Testis (tissue), 3 donors: ENCODE results near the gene C2orf49. TPM values are rescaled to one million over a fixed set of nuclear protein-coding genes. Genes with fewer than 3 reads are reported as not detected.
A peak's percentile ranks its signal among the peaks of the same experiment; 100 is the strongest.

Source experiments
- DNase-seq: peaks from one replicate; pipeline ENCODE4 v3.0.0-alpha.2; 2019
- H3K27ac ChIP-seq, 2 donors: fragments of 200-600 bp; sonication (generic); one replicate each; pipeline ENCODE4 v1.5.1; 2019
- H3K27me3 ChIP-seq: fragments of 200-600 bp; sonication (generic); one replicate; pipeline ENCODE4 v1.5.1; 2019
- H3K36me3 ChIP-seq: fragments of 200-600 bp; sonication (generic); one replicate; pipeline ENCODE4 v1.5.1; 2017; ENCODE audit warnings: low read depth; ENCODE audit errors: missing control alignments
- H3K4me1 ChIP-seq: fragments of 200-600 bp; sonication (generic); one replicate; pipeline ENCODE4 v1.5.1; 2019
- H3K4me3 ChIP-seq, 2 donors: fragments of 200-600 bp; sonication (generic); one replicate each; pipeline ENCODE4 v1.5.1; 2017 to 2019
- H3K9me3 ChIP-seq: fragments of 200-600 bp; sonication (generic); one replicate; pipeline ENCODE4 v1.5.1; 2017
- POLR2A ChIP-seq: fragments of 450-650 bp; IDR thresholded peaks from one replicate; pipeline ENCODE4 v1.6.1; 2017; ENCODE audit warnings: antibody characterized with exemption, mild to moderate bottlenecking, moderate library complexity
- WGBS, 2 donors: methylation state at CpG; one replicate each; pipeline ENCODE4 v1.1.5; 2018; 5-methylcytosine and 5-hydroxymethylcytosine counted together
- intact Hi-C: fragments of 100-400 bp; cut with DNase I; formaldehyde crosslinking; loops from one replicate; pipeline ENCODE4 v1.15.1; 2023; ENCODE audit warnings: low total_unique reads
- polyA plus RNA-seq: library from polyadenylated mRNA; stranded (reverse); fragments of 350-450 nt; fragmentation: Illumina TruSeq; extraction: RNeasy Lipid Tissue Mini Kit (QIAGEN cat#74804); gene quantifications from one replicate; pipeline ENCODE4 v1.2.3, GENCODE V29; 2014; ENCODE audit warnings: low read depth, low replicate concordance; ENCODE audit not compliant: insufficient read depth
- total RNA-seq, 2 donors: library from RNA; depleted of rRNA; stranded (reverse); fragments of >200 nt; gene quantifications; one replicate each; pipeline ENCODE4 v1.2.3, GENCODE V29; 2016
- TF ChIP-seq, protein P1 (sequence below), 3 experiments: fragments of 450-650 bp in 2 of 3; fragments of 200-600 bp in 1 of 3; sonication (generic) in 1 of 3; IDR thresholded peaks; one replicate each; pipeline ENCODE4 v1.5.1; 2016 to 2019; ENCODE audit warnings: antibody characterized with exemption in 3 of 3, mild to moderate bottlenecking in 2 of 3, moderate library complexity in 1 of 3

The C2orf49 gene
- total and polyA plus RNA-seq, 3 donors from 2014 or later: 28.5 to 35.4 (median 32.6) TPM

DNA sequence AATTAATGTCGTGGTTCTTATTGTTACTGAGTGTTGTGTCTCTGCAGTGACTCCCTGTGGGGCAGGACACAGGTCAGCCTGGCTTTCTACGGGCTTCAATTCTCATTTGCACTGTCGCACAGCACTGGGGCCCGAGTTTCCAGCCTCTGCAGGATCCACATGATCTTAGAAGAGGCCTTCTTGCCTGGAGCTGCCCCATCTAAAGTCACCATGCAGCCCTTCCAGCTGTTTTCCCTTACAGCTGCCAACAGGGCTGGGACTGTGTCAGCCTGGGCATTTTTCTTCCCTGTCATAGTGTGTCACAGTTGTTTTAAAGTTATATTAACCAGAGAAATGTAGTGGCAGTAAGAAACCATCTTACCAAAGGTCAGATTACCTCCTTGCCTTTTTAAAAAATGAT lies 34.5 kb downstream of the C2orf49 start:
- no peak overlapping the region for H3K4me3 ChIP-seq
- TF ChIP-seq POLR2A: no peak
- TF ChIP-seq, protein P1, sequence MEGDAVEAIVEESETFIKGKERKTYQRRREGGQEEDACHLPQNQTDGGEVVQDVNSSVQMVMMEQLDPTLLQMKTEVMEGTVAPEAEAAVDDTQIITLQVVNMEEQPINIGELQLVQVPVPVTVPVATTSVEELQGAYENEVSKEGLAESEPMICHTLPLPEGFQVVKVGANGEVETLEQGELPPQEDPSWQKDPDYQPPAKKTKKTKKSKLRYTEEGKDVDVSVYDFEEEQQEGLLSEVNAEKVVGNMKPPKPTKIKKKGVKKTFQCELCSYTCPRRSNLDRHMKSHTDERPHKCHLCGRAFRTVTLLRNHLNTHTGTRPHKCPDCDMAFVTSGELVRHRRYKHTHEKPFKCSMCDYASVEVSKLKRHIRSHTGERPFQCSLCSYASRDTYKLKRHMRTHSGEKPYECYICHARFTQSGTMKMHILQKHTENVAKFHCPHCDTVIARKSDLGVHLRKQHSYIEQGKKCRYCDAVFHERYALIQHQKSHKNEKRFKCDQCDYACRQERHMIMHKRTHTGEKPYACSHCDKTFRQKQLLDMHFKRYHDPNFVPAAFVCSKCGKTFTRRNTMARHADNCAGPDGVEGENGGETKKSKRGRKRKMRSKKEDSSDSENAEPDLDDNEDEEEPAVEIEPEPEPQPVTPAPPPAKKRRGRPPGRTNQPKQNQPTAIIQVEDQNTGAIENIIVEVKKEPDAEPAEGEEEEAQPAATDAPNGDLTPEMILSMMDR (IDR thresholded peaks at IDR 0.05): no peak
- peaks cover 64% of the 10 kb centered on the region for H3K4me1 ChIP-seq
- H3K27ac ChIP-seq: peak overlapping the region; percentile 36 to 65
- WGBS, 2 donors: 68% methylated on average over 4 of the region's 4 CpGs
- H3K27me3 ChIP-seq: no peaks in the 10 kb centered on the region
- intact Hi-C loops: loop anchor here (10.0 kb wide), 1 partner anchor 123 kb away; no protein-coding TSS in a partner anchor
- peak; percentile 14 for DNase-seq
- no peaks in the 10 kb centered on the region for H3K9me3 ChIP-seq
- no peaks in the 10 kb centered on the region for H3K36me3 ChIP-seq

DNA sequence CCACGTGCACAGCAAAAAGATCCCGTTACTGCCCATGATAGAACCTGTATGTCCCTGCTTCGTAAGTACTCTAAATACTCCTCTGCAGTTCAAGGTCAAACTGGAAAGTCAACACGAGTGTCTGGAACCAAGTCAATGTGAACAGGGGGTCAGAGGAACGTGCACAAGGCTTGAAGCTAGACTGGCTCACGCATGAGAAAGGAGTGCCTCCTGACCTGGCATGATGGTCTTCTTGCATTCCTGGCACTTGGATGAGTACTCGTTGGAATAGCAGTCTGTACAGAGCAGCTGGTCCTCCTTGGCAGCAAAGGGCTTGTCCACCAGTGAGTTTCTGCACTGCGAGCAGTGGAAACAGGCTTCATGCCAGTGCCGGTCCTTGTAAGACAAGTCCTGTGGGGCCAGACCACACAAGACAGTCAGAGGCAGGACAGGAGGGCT lies 36.0 kb downstream of the C2orf49 start:
- Histone ChIP-seq H3K27ac (peak overlapping the region; percentile 71 to 73), H3K36me3 (no peaks in the 10 kb centered on the region), H3K9me3 (no peaks in the 10 kb centered on the region), H3K27me3 (no peaks in the 10 kb centered on the region), H3K4me1 (peaks cover 79% of the 10 kb centered on the region), H3K4me3 (no peak overlapping the region)
- TF ChIP-seq, protein P1 (IDR thresholded peaks at IDR 0.05): no peak
- no peak for TF ChIP-seq POLR2A
- 24 to 38% methylated on average over 7 to 9 of the region's 9 CpGs for WGBS, 2 donors
- DNase-seq: peak; percentile 90
- intact Hi-C loops: loop anchor here (10.0 kb wide), 1 partner anchor 121 kb away; no protein-coding TSS in a partner anchor

DNA sequence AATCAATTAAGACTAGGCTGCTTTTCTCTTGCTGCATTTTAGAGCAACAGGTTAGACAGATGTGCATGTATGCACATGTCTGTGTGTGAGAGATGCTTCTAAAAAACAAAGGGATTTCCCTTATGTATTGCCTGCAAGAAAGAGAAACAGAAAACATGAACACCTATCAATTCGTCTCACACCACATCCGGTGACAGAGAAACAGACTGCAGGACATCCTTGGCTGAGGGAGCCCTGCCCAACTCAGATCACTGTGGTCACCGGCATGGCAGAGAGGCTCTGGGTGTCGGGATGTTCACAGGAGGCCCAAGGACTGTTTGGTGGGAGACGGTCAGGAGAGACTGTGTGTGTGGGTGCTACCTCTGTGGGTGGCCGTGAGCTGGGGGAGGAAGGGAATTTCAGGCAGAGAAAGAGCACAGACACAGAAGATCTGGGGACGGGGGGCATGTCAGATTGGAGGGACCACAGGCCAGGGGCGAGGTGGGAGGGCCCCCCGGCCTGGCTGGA lies 36.6 kb downstream of the C2orf49 start:
- Histone ChIP-seq H3K27ac (peak overlapping the region; percentile 71 to 73), H3K4me1 (peaks cover 85% of the 10 kb centered on the region), H3K36me3 (no peaks in the 10 kb centered on the region), H3K27me3 (no peaks in the 10 kb centered on the region), H3K4me3 (no peak overlapping the region), H3K9me3 (no peaks in the 10 kb centered on the region)
- no peak for DNase-seq
- 42 to 57% methylated on average over 9 of the region's 9 CpGs for WGBS, 2 donors
- no peak for TF ChIP-seq POLR2A
- TF ChIP-seq, protein P1 (IDR thresholded peaks at IDR 0.05): no peak
- intact Hi-C loops: loop anchor here (10.0 kb wide), 1 partner anchor 121 kb away; no protein-coding TSS in a partner anchor

DNA sequence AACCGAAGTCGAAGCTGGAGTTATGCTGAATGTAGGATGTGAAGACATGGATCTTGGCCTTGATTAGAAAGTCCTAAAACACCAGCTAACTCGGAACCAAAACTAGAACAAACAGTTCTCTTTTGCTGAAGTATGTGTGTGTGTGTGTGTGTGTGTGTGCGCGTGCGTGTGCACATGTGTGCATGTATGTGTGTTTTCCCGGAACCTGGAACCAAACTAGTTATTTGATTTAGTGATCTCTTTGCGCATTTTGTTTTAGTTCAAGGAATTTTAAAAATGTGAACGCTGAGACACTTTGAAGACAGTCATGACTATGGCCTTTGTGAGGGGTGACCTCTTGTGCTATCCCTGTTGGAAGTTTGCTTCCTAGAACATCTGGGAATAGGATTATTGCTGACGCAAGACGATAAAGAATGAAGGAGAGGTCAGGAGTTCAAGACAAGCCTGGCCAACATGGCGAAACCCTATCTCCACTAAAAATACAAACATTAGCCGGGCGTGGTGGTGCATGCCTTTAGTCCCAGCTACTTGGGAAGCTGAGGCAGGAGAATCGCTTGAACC lies 37.7 kb downstream of the C2orf49 start:
- peaks cover 84% of the 10 kb centered on the region for H3K4me1 ChIP-seq
- H3K4me3 ChIP-seq: no peak overlapping the region
- H3K27ac ChIP-seq: peak overlapping the region; percentile 71 to 73
- TF ChIP-seq, protein P1 (IDR thresholded peaks at IDR 0.05): no peak
- TF ChIP-seq POLR2A: no peak
- H3K27me3 ChIP-seq: no peaks in the 10 kb centered on the region
- WGBS, 2 donors: 47 to 60% methylated on average over 15 of the region's 15 CpGs
- peak; percentile 62 for DNase-seq
- intact Hi-C loops: loop anchor here (10.0 kb wide), 1 partner anchor 120 kb away; no protein-coding TSS in a partner anchor
- no peaks in the 10 kb centered on the region for H3K9me3 ChIP-seq
- H3K36me3 ChIP-seq: no peaks in the 10 kb centered on the region
